Measurements from ENCODE around the gene CEP152. TPM values are rescaled to one million over a fixed set of nuclear protein-coding genes. Genes with fewer than 3 reads are reported as not detected.

The CEP152 gene
- total RNA-seq, 6 experiments from 2014 or later = 0.93 to 40.3 (median 2.0) TPM

DNA sequence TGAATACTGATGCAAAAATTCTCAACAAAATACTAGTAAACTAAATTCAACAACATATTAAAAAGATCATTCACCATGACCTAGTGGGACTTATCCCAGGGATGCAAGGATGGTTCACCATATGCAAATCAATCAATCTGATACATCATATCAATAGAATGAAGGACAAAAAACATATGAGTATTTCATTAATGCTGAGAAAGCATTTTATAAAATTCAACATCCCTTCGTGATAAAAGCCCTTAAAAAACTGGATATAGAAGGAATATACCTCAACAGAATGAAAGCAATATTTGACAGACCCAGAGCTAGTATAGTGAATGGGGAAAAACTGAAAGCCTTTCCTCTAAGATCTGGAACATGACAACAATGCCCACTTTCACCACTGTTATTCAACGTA, 122.4 kb downstream of the CEP152 start:
- ATAC-seq (no peak), DNase-seq (no peak)
- Histone ChIP-seq H3K4me1 (no peaks in the 10 kb centered on the region), H3K4me3 (no peak overlapping the region), H3K27ac (no peak overlapping the region), H3K9me3 (no peaks in the 10 kb centered on the region), H3K27me3 (no peaks in the 10 kb centered on the region), H3K36me3 (no peaks in the 10 kb centered on the region)
- TF ChIP-seq POLR2A (IDR thresholded peaks at IDR 0.05) (no peak), CTCF (IDR thresholded peaks at IDR 0.05) (no peak)
- 64% methylated on average over 2 of the region's 2 CpGs for WGBS (ENCODE audit: insufficient coverage, low coverage, low lambda C conversion rate, missing lambda C conversion rate)
- intact Hi-C loops (cut with DNase I) = no loop called here

Other genes with a start within 250 kb of the CEP152 start
- gene FBN1, start 165.4 kb downstream of the CEP152 start, total RNA-seq = 10 to 100 TPM in 2 of 6 experiments, 1 to 10 TPM in 4; 1.7 to 12.0 (median 8.7) TPM
- 10 to 100 TPM; 33.6 to 69.3 (median 47.5) TPM for gene EID1, start 67.1 kb upstream of the CEP152 start, total RNA-seq
- gene SHC4, start 152.8 kb upstream of the CEP152 start, total RNA-seq = under 1 TPM in 3 of 6 experiments, not detected in 3; 0.04 to 0.87 (median 0.04) TPM
- 10 to 100 TPM; 13.5 to 24.6 (median 19.5) TPM for gene SECISBP2L, start 235.4 kb upstream of the CEP152 start, total RNA-seq

All from right lobe of liver (tissue), 6 donors.